HCT116 (cell line): ENCODE measurements around the gene FRRS1L. TPM values are rescaled to one million over a fixed set of nuclear protein-coding genes. Genes with fewer than 3 reads are reported as not detected.

Source experiments
- ATAC-seq: fragments of 200-7000 bp; cut with Tn5 transposase; 2 replicates; pipeline ENCODE4 v1.9.1; 2020; ENCODE audit warnings: mild to moderate bottlenecking, moderate library complexity
- BruUV-seq: library from RNA; stranded (reverse); fragments of 400-500 nt; replicated peaks from 2 replicates; lab custom pipeline; 2021; lab: Mats Ljungman, UMichigan
- CTCF ChIA-PET: fragments of 300-600 bp; sonication (Branson Sonifier 250); formaldehyde crosslinking; loops from one replicate; lab custom pipeline; 2021; ENCODE audit warnings: antibody characterized with exemption; lab: Charles Lee
- POLR2A ChIA-PET: fragments of 300-600, 350-600 bp; sonication (Branson Sonifier 250); formaldehyde crosslinking; loops from one replicate; lab custom pipeline; 2021; ENCODE audit warnings: antibody characterized with exemption; lab: Charles Lee
- RAD21 ChIA-PET, 2 experiments: fragments of 300-600 bp; sonication (Branson Sonifier 250); formaldehyde crosslinking; loops; one replicate each; lab custom pipeline; 2023; ENCODE audit warnings: low total read pairs in 2 of 2; ENCODE audit not compliant: uncharacterized antibody in 2 of 2, unreplicated experiment in 2 of 2, low non-redundant PET in 1 of 2; lab: Charles Lee
- DNase-seq: peaks from one replicate; pipeline ENCODE4 v3.0.0-alpha.2; 2010; ENCODE audit warnings: low read depth, low spot score
- H2AFZ ChIP-seq: fragments of 200-600 bp; shearing (Covaris generic), sonication (generic); 2 replicates; pipeline ENCODE4 v1.6.1; 2017; ENCODE audit warnings: low read depth, mixed run types, mixed read lengths, antibody characterized with exemption, low read length; ENCODE audit not compliant: poor library complexity, severe bottlenecking
- H3K27ac ChIP-seq: 2 replicates; pipeline ENCODE4 v1.5.1; 2012; ENCODE audit warnings: low read depth, low read length
- H3K27me3 ChIP-seq: fragments of 200-600 bp; sonication (generic); 2 replicates; pipeline ENCODE4 v1.6.1; 2016; ENCODE audit warnings: mixed run types, low read length, mixed read lengths; ENCODE audit not compliant: insufficient read depth
- H3K36me3 ChIP-seq, 2 experiments: fragments of 200-500 bp in 1 of 2; fragments of 200-600 bp in 1 of 2; sonication (Bioruptor generic) in 1 of 2; sonication (generic) in 1 of 2; 2 replicates each; pipeline versions ENCODE4 v1.5.1 to v1.6.1; 2014 to 2016; ENCODE audit warnings: low read length in 2 of 2, inconsistent platforms in 1 of 2, mixed read lengths in 1 of 2, mixed run types in 1 of 2; ENCODE audit not compliant: insufficient read depth in 2 of 2, control insufficient read depth in 1 of 2
- H3K4me1 ChIP-seq, 2 experiments: fragments of 200-600 bp in 1 of 2; sonication (generic) in 1 of 2; 2 replicates each; pipeline versions ENCODE4 v1.5.1 to v1.6.1; 2012 to 2017; ENCODE audit warnings: low read length in 2 of 2, inconsistent platforms in 1 of 2, mild to moderate bottlenecking in 1 of 2, mixed read lengths in 1 of 2, mixed run types in 1 of 2, moderate library complexity in 1 of 2; ENCODE audit not compliant: insufficient read depth in 2 of 2, control insufficient read depth in 1 of 2
- H3K4me2 ChIP-seq: fragments of 200-600 bp; sonication (generic); 2 replicates; pipeline ENCODE4 v1.6.1; 2017; ENCODE audit warnings: mixed run types, low read length, mixed read lengths
- H3K4me3 ChIP-seq, 2 experiments: fragments of 200-600 bp in 1 of 2; sonication (generic) in 1 of 2; replicated peaks in 1 of 2; 2 replicates each; pipeline ENCODE4 v1.5.1; 2011 to 2016; ENCODE audit warnings: low read length in 2 of 2, control low read depth in 1 of 2, low read depth in 1 of 2, mild to moderate bottlenecking in 1 of 2, mixed read lengths in 1 of 2, mixed run types in 1 of 2
- H3K79me2 ChIP-seq: fragments of 200-600 bp; sonication (generic); 2 replicates; pipeline ENCODE4 v1.6.1; 2017; ENCODE audit warnings: mild to moderate bottlenecking, mixed run types, low read length, moderate library complexity, mixed read lengths; ENCODE audit not compliant: insufficient read depth
- H3K9ac ChIP-seq: fragments of 200-600 bp; sonication (generic); 2 replicates; pipeline ENCODE4 v1.6.1; 2016; ENCODE audit warnings: low read length, mixed read lengths
- H3K9me2 ChIP-seq: fragments of 200-600 bp; sonication (generic), shearing (Covaris generic); 2 replicates; pipeline ENCODE4 v1.6.1; 2017; ENCODE audit warnings: mixed run types, mild to moderate bottlenecking, moderate library complexity; ENCODE audit not compliant: insufficient read depth
- H3K9me3 ChIP-seq, 2 experiments: fragments of 200-500 bp in 1 of 2; fragments of 200-600 bp in 1 of 2; sonication (Bioruptor generic) in 1 of 2; sonication (generic) in 1 of 2; 2 replicates each; pipeline ENCODE4 v1.6.1; 2014 to 2017; ENCODE audit warnings: low read length in 2 of 2, mixed read lengths in 2 of 2, inconsistent platforms in 1 of 2, low read depth in 1 of 2, mild to moderate bottlenecking in 1 of 2, mixed run types in 1 of 2, moderate library complexity in 1 of 2; ENCODE audit not compliant: control insufficient read depth in 1 of 2, insufficient read depth in 1 of 2
- H4K20me1 ChIP-seq: fragments of 200-600 bp; sonication (generic), shearing (Covaris generic); 2 replicates; pipeline ENCODE4 v1.6.1; 2017; ENCODE audit warnings: mixed run types, mild to moderate bottlenecking, moderate library complexity; ENCODE audit not compliant: insufficient read depth
- CEBPB ChIP-seq: IDR thresholded peaks from 2 replicates; pipeline ENCODE4 v1.6.1; 2012; ENCODE audit warnings: low read depth
- EGR1 ChIP-seq: IDR thresholded peaks from 2 replicates; pipeline ENCODE4 v1.6.1; 2012; ENCODE audit warnings: low read depth
- ELF1 ChIP-seq: IDR thresholded peaks from 2 replicates; pipeline ENCODE4 v1.6.1; 2012; ENCODE audit warnings: low read depth, borderline replicate concordance
- EZH2phosphoT487 ChIP-seq: fragments of 200-600 bp; IDR thresholded peaks from 2 replicates; pipeline ENCODE4 v1.6.1; 2018; ENCODE audit warnings: antibody characterized with exemption, borderline replicate concordance
- FOSL1 ChIP-seq: IDR thresholded peaks from 2 replicates; pipeline ENCODE4 v1.6.1; 2012; ENCODE audit warnings: low read depth
- MAX ChIP-seq: IDR thresholded peaks from 2 replicates; pipeline ENCODE4 v1.6.1; 2012
- POLR2A ChIP-seq: IDR thresholded peaks from 2 replicates; pipeline ENCODE4 v1.7.0; 2011; ENCODE audit warnings: borderline replicate concordance; ENCODE audit not compliant: insufficient read depth, insufficient read length; ENCODE audit errors: extremely low read depth
- POLR2AphosphoS5 ChIP-seq: IDR thresholded peaks from 2 replicates; pipeline ENCODE4 v1.6.1; 2011; ENCODE audit warnings: mild to moderate bottlenecking, low read depth, low read length, moderate library complexity
- RAD21 ChIP-seq: IDR thresholded peaks from 2 replicates; pipeline ENCODE4 v1.6.1; 2012; ENCODE audit warnings: low read depth, mild to moderate bottlenecking
- REST ChIP-seq: IDR thresholded peaks from 2 replicates; pipeline ENCODE4 v1.6.1; 2012; ENCODE audit warnings: low read depth
- SIN3A ChIP-seq: IDR thresholded peaks from 2 replicates; pipeline ENCODE4 v1.6.1; 2012; ENCODE audit warnings: low read depth
- SRF ChIP-seq: IDR thresholded peaks from 2 replicates; pipeline ENCODE4 v1.6.1; 2012; ENCODE audit warnings: low read depth
- ZFX ChIP-seq: fragments of 450-650 bp; IDR thresholded peaks from 2 replicates; pipeline ENCODE4 v1.6.1; 2017
- intact Hi-C: fragments of 100-400 bp; cut with micrococcal nuclease; formaldehyde crosslinking; loops from 2 replicates; pipeline ENCODE4 v1.10.0; 2022
- total RNA-seq: library from RNA; stranded (reverse); gene quantifications from one replicate; pipeline ENCODE4 v1.2.1, GENCODE V29; 2021; ENCODE audit not compliant: unreplicated experiment
- TF ChIP-seq, protein P1 (sequence below): IDR thresholded peaks from 2 replicates; pipeline ENCODE4 v1.6.1; 2012

FRRS1L gene
- total RNA-seq, 1 experiment from 2014 or later = not detected

GRCh38 chr9:109122726-109123621 lies 44.1 kb downstream of the FRRS1L start:
- CTCF ChIA-PET = no interaction called here
- DNase-seq = no peak
- no peaks in the 10 kb centered on the region for H3K27me3 ChIP-seq
- peaks cover 18% of the 10 kb centered on the region for H3K79me2 ChIP-seq
- H3K36me3 ChIP-seq = no peaks in the 10 kb centered on the region
- H3K4me1 ChIP-seq = peaks cover 9 to 19% of the 10 kb centered on the region in 2 experiments
- no TSS peak for BruUV-seq
- RAD21 ChIA-PET = no interaction called here
- no peaks in the 10 kb centered on the region for H3K9me2 ChIP-seq
- no peak overlapping the region for H3K9ac ChIP-seq
- no peak overlapping the region for H3K4me3 ChIP-seq
- no peak overlapping the region for H2AFZ ChIP-seq
- H4K20me1 ChIP-seq = peaks cover 2% of the 10 kb centered on the region; the same call in 1 of the 2 replicates
- TF ChIP-seq SIN3A = no peak
- no peak for TF ChIP-seq SRF
- no peak for TF ChIP-seq RAD21
- no peak for TF ChIP-seq REST
- TF ChIP-seq EGR1 = no peak
- TF ChIP-seq, protein P1, sequence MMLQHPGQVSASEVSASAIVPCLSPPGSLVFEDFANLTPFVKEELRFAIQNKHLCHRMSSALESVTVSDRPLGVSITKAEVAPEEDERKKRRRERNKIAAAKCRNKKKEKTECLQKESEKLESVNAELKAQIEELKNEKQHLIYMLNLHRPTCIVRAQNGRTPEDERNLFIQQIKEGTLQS = no peak
- no peak for TF ChIP-seq EZH2phosphoT487
- TF ChIP-seq MAX = no peak
- no peak for TF ChIP-seq POLR2AphosphoS5
- no peak for TF ChIP-seq ELF1
- no peak for TF ChIP-seq ZFX
- no peak for TF ChIP-seq FOSL1
- no peak for TF ChIP-seq POLR2A
- TF ChIP-seq CEBPB = no peak
- POLR2A ChIA-PET = no interaction called here
- no peaks in the 10 kb centered on the region for H3K9me3 ChIP-seq
- H3K27ac ChIP-seq = no peak overlapping the region
- intact Hi-C loops = no loop called here
- no peak overlapping the region for H3K4me2 ChIP-seq
- no peak for ATAC-seq
